GM23248 (cell line): ENCODE measurements around the gene MBTPS2. TPM values are rescaled to one million over a fixed set of nuclear protein-coding genes. Genes with fewer than 3 reads are reported as not detected.

Source experiments
- DNase-seq: peaks from one replicate; pipeline ENCODE4 v3.0.0-alpha.2; 2015
- H2AFZ ChIP-seq: fragments of 200-600 bp; sonication (generic); 2 replicates; pipeline ENCODE4 v1.6.1; 2016; ENCODE audit warnings: antibody characterized with exemption
- H3F3A ChIP-seq: fragments of 200-600 bp; sonication (generic); 2 replicates; pipeline ENCODE4 v1.6.1; 2016; ENCODE audit warnings: mild to moderate bottlenecking, antibody characterized with exemption, mixed run types; ENCODE audit not compliant: insufficient read depth
- H3K27ac ChIP-seq: fragments of 200-600 bp; sonication (generic); 2 replicates; pipeline ENCODE4 v1.5.1; 2016; ENCODE audit warnings: mild to moderate bottlenecking
- H3K27me3 ChIP-seq: fragments of 200-600 bp; sonication (generic); replicated peaks from 2 replicates; pipeline ENCODE4 v1.6.1; 2016; ENCODE audit warnings: mild to moderate bottlenecking; ENCODE audit not compliant: insufficient read depth
- H3K36me3 ChIP-seq: fragments of 200-600 bp; sonication (generic); 2 replicates; pipeline ENCODE4 v1.6.1; 2016; ENCODE audit warnings: low read depth, mild to moderate bottlenecking
- H3K4me1 ChIP-seq: fragments of 200-600 bp; sonication (generic); 2 replicates; pipeline ENCODE4 v1.6.1; 2016; ENCODE audit warnings: mild to moderate bottlenecking; ENCODE audit not compliant: insufficient read depth
- H3K4me2 ChIP-seq: fragments of 200-600 bp; sonication (generic); one replicate; pipeline ENCODE4 v1.6.1; 2016; ENCODE audit warnings: mild to moderate bottlenecking; ENCODE audit not compliant: unreplicated experiment
- H3K4me3 ChIP-seq: fragments of 200-600 bp; sonication (generic); 2 replicates; pipeline ENCODE4 v1.5.1; 2016; ENCODE audit warnings: mild to moderate bottlenecking
- H3K79me2 ChIP-seq: fragments of 200-600 bp; sonication (generic); 2 replicates; pipeline ENCODE4 v1.6.1; 2016; ENCODE audit warnings: mild to moderate bottlenecking; ENCODE audit not compliant: insufficient read depth
- H3K9ac ChIP-seq: fragments of 200-600 bp; sonication (generic); 2 replicates; pipeline ENCODE4 v1.6.1; 2016; ENCODE audit warnings: mild to moderate bottlenecking
- H3K9me2 ChIP-seq: fragments of 200-600 bp; sonication (generic); 2 replicates; pipeline ENCODE4 v1.6.1; 2016; ENCODE audit warnings: mixed run types, mild to moderate bottlenecking, moderate library complexity; ENCODE audit not compliant: insufficient read depth
- H3K9me3 ChIP-seq: fragments of 200-600 bp; sonication (generic); one replicate; pipeline ENCODE4 v1.6.1; 2017; ENCODE audit warnings: low read depth
- H4K20me1 ChIP-seq: fragments of 200-600 bp; sonication (generic); 2 replicates; pipeline ENCODE4 v1.6.0; 2016; ENCODE audit not compliant: insufficient read depth
- EZH2 ChIP-seq: fragments of 200-600 bp; sonication (generic); IDR thresholded peaks from 2 replicates; pipeline ENCODE4 v1.6.1; 2018; ENCODE audit warnings: antibody characterized with exemption, mild to moderate bottlenecking; ENCODE audit not compliant: insufficient read depth, poor library complexity, severe bottlenecking
- EZH2phosphoT487 ChIP-seq: fragments of 200-600 bp; sonication (generic); IDR thresholded peaks from 2 replicates; pipeline ENCODE4 v1.6.1; 2018; ENCODE audit warnings: antibody characterized with exemption, moderate library complexity, mild to moderate bottlenecking, low read depth; ENCODE audit not compliant: insufficient read depth
- WGBS, 2 experiments: methylation state at CpG; one replicate each; pipeline ENCODE4 v1.1.6; 2015 to 2017; ENCODE audit warnings: low lambda C conversion rate in 2 of 2, low coverage in 1 of 2; ENCODE audit errors: missing lambda C conversion rate in 2 of 2; 5-methylcytosine and 5-hydroxymethylcytosine counted together
- in situ Hi-C: fragments of 300-500 bp; cut with MboI; formaldehyde crosslinking; loops from 2 replicates; pipeline ENCODE4 v1.15.0; 2020
- polyA plus RNA-seq: library from polyadenylated mRNA; unstranded; fragments of >200 nt; fragmentation: Nextera tagmentation; extraction: Ambion mirVana; gene quantifications from 2 replicates; pipeline ENCODE4 v1.2.1, GENCODE V29; 2016
- total RNA-seq: library from RNA; depleted of rRNA; stranded (reverse); fragments of >200 nt; shearing (Covaris generic); gene quantifications from 2 replicates; pipeline ENCODE4 v1.2.3, GENCODE V29; 2014

The MBTPS2 gene
- total and polyA plus RNA-seq, 2 experiments from 2014 or later, result 11.7 to 24.0 TPM

GRCh38 chrX:21845096-21845495, 5.7 kb downstream of the MBTPS2 start:
- in situ Hi-C loops, result no loop called here
- Histone ChIP-seq H2AFZ (no peak overlapping the region), H3K4me3 (no peak overlapping the region), H3F3A (no peaks in the 10 kb centered on the region), H3K27ac (no peak overlapping the region), H3K27me3 (no peaks in the 10 kb centered on the region), H3K79me2 (peaks cover 18% of the 10 kb centered on the region), H3K9ac (no peak overlapping the region), H3K9me3 (no peaks in the 10 kb centered on the region), H3K4me2 (no peak overlapping the region), H4K20me1 (no peaks in the 10 kb centered on the region), H3K4me1 (peaks cover 4% of the 10 kb centered on the region; the same call in 1 of the 2 replicates), H3K9me2 (no peaks in the 10 kb centered on the region), H3K36me3 (0 out of 2 replicates have a peak, but pooled peaks cover 2% of the 10 kb centered on the region)
- 85 to 96% methylated on average over 5 to 6 of the region's 6 CpGs for WGBS, 2 experiments
- no peak for DNase-seq
- TF ChIP-seq EZH2 (no peak), EZH2phosphoT487 (no peak)

- Histone ChIP-seq H4K20me1 (no peaks in the 10 kb centered on the region), H3K4me3 (no peak overlapping the region), H3K79me2 (peaks cover 2% of the 10 kb centered on the region; the same call in 1 of the 2 replicates), H3K27ac (no peak overlapping the region), H3K4me1 (no peaks in the 10 kb centered on the region), H3K4me2 (no peak overlapping the region), H3K9me3 (no peaks in the 10 kb centered on the region), H3K36me3 (0 out of 2 replicates have a peak, but pooled peaks cover 2% of the 10 kb centered on the region), H2AFZ (no peak overlapping the region), H3K9ac (no peak overlapping the region), H3K27me3 (no peaks in the 10 kb centered on the region), H3F3A (no peaks in the 10 kb centered on the region), H3K9me2 (no peaks in the 10 kb centered on the region)
- TF ChIP-seq EZH2, result no peak
- no peak for TF ChIP-seq EZH2phosphoT487
- 92 to 100% methylated on average over 1 of the region's 1 CpG for WGBS, 2 experiments
- DNase-seq, result no peak
- in situ Hi-C loops, result no loop called here
Observed at GRCh38 chrX:21847342-21847741, 7.9 kb downstream of the MBTPS2 start.

- H3K9ac ChIP-seq, result no peak overlapping the region
- no peaks in the 10 kb centered on the region for H3K9me3 ChIP-seq
- TF ChIP-seq EZH2, result no peak
- TF ChIP-seq EZH2phosphoT487, result no peak
- no peak overlapping the region for H3K4me3 ChIP-seq
- no peaks in the 10 kb centered on the region for H3K4me1 ChIP-seq
- no peak overlapping the region for H2AFZ ChIP-seq
- H3F3A ChIP-seq, result no peaks in the 10 kb centered on the region
- no peak for DNase-seq
- H3K4me2 ChIP-seq, result no peak overlapping the region
- H4K20me1 ChIP-seq, result no peaks in the 10 kb centered on the region
- H3K27me3 ChIP-seq, result no peaks in the 10 kb centered on the region
- no peaks in the 10 kb centered on the region for H3K79me2 ChIP-seq
- H3K27ac ChIP-seq, result no peak overlapping the region
- H3K9me2 ChIP-seq, result no peaks in the 10 kb centered on the region
- in situ Hi-C loops, result no loop called here
- 0 out of 2 replicates have a peak, but pooled peaks cover 16% of the 10 kb centered on the region for H3K36me3 ChIP-seq
Observed at GRCh38 chrX:21853578-21853977, 14.2 kb downstream of the MBTPS2 start.

- no peak for TF ChIP-seq EZH2phosphoT487
- no peak for TF ChIP-seq EZH2
- WGBS, 2 experiments, result 95 to 99% methylated on average over 4 to 29 of the region's 29 CpGs
- no peaks in the 10 kb centered on the region for H3F3A ChIP-seq
- no peak within 1 kb of the TSS for H3K4me2 ChIP-seq
- in situ Hi-C loops, result no loop called here
- no peaks in the 10 kb centered on the region for H4K20me1 ChIP-seq
- no peaks in the 10 kb centered on the region for H3K4me1 ChIP-seq
- H2AFZ ChIP-seq, result no peak within 1 kb of the TSS
- H3K27ac ChIP-seq, result no peak within 1 kb of the TSS
- no peak for DNase-seq
- H3K9me3 ChIP-seq, result no peaks in the 10 kb centered on the region
- 0 out of 2 replicates have a peak, but pooled peaks cover 16% of the 10 kb centered on the region for H3K36me3 ChIP-seq
- no peaks in the 10 kb centered on the region for H3K79me2 ChIP-seq
- H3K4me3 ChIP-seq, result no peak within 1 kb of the TSS
- H3K9me2 ChIP-seq, result no peaks in the 10 kb centered on the region
- no peak within 1 kb of the TSS for H3K9ac ChIP-seq
- no peaks in the 10 kb centered on the region for H3K27me3 ChIP-seq
Observed at GRCh38 chrX:21855937-21856415, 16.6 kb downstream of the MBTPS2 start, which contains the start of gene YY2. Gene YY2, plus strand, starts transcription at chrX:21855987. Its CDS starts 498 bp downstream, at chrX:21856485.
